Neural progenitor cell (in vitro differentiated cells): Measurements from ENCODE around the gene PRSS53.

Experiments
- EZH2phosphoT487 ChIP-seq: fragments of 200-600 bp; sonication (generic); IDR thresholded peaks from 2 replicates; pipeline ENCODE4 v1.6.1; 2017; ENCODE audit warnings: antibody characterized with exemption
- TF ChIP-seq, protein P1 (sequence below): fragments of 200-600 bp; sonication (generic); IDR thresholded peaks from 2 replicates; pipeline ENCODE4 v1.5.1; 2017; ENCODE audit warnings: antibody characterized with exemption, mild to moderate bottlenecking

DNA sequence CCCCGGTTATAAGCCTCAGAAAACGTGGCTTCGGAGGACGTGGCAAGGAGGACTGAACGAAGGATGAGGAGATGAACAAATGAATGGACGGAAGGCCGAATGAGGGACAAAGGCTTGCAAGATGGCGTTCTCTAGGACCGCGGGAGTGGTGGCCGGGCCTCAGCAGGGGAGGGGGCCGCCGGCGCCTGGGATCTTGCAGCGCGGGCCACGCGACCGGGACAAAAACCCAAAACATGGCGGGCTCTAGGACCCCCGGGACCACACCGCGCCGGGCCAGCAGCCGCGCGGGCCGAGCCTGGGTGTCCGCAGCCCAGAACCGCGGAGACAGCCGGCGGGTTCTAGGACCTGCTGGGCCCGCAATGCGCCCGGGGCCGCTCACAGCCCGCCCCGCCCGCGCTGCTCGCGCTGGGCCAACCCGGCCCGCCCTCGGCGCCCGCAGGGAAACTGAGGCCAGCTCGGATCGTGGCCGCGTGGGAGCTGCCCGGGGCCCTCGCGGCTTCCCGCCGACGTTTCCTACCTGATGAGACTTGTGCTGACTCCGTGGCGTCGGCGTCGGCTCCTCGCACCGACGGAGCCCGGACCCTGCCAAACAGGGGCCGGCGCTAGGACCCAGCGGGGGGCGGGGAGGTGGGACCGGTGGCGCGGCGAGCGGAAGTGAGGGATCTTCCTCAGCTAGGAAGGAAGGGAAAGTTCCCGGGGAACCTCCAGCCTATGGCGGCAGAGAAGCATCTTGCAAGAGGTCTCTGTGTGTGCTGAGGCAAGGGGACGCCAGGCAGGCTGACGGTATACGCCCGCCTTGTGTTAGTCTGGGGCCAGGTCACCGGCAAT lies 15.4 kb downstream of the PRSS53 start:
- TF ChIP-seq, protein P1, sequence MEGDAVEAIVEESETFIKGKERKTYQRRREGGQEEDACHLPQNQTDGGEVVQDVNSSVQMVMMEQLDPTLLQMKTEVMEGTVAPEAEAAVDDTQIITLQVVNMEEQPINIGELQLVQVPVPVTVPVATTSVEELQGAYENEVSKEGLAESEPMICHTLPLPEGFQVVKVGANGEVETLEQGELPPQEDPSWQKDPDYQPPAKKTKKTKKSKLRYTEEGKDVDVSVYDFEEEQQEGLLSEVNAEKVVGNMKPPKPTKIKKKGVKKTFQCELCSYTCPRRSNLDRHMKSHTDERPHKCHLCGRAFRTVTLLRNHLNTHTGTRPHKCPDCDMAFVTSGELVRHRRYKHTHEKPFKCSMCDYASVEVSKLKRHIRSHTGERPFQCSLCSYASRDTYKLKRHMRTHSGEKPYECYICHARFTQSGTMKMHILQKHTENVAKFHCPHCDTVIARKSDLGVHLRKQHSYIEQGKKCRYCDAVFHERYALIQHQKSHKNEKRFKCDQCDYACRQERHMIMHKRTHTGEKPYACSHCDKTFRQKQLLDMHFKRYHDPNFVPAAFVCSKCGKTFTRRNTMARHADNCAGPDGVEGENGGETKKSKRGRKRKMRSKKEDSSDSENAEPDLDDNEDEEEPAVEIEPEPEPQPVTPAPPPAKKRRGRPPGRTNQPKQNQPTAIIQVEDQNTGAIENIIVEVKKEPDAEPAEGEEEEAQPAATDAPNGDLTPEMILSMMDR, result no peak
- no peak for TF ChIP-seq EZH2phosphoT487
